Measurements from ENCODE around the gene LINC01488. TPM values are rescaled to one million over a fixed set of nuclear protein-coding genes. Genes with fewer than 3 reads are reported as not detected.

Gene LINC01488
- polyA plus RNA-seq, 1 donor, result 0.09 TPM

GRCh38 chr11:69489031-69489745, 7.7 kb downstream of the LINC01488 start:
- Histone ChIP-seq H3K4me1 (ENCODE audit: control insufficient read depth, insufficient read depth, low read length) (no peaks in the 10 kb centered on the region), H3K27ac (ENCODE audit: low read length) (no peak overlapping the region), H3K27me3 (ENCODE audit: control insufficient read depth, insufficient read depth, low read length) (no peaks in the 10 kb centered on the region), H3K9me3 (ENCODE audit: control insufficient read depth, low read depth, low read length) (no peaks in the 10 kb centered on the region), H3K4me3 (ENCODE audit: low read length) (no peak overlapping the region), H3K36me3 (ENCODE audit: control insufficient read depth, insufficient read depth, low read length) (no peaks in the 10 kb centered on the region)
- no CpG with 5 or more reads among the region's 23 CpGs for WGBS (ENCODE audit: insufficient coverage, low lambda C conversion rate)
- DNase-seq, result no peak

DNA sequence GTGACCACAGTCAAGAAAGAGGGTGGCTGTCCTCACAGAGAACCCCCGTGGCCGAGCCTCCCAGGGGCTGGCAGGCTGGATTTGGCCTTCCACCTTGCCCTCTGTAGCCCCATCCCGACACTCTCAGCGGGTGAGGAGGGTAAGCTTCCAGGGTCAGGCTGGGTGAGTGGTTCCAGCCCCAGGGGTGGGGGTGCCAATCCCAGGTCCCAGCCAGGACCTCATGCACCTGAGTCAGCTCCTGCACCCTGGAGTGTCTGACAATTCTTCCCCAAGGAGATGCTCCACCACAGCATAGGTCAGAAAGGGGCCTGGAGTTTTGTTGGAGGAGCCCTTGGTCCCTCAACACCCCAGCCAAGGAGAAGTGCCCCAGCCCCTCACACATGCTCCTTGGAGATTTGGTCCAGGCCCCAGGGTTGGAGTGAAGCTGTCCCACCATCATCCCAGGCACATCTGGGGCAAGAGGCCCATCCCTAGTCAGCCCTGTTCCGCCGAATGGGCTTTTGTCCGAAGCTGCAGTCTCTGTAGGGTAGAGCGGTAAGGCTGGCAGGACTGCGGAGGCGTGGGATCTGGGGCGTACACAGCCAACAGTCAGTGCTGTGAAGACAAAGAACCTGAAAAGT, 8.4 kb downstream of the LINC01488 start:
- DNase-seq, result no peak
- H3K36me3 ChIP-seq (ENCODE audit: control insufficient read depth, insufficient read depth, low read length), result no peaks in the 10 kb centered on the region
- no peaks in the 10 kb centered on the region for H3K27me3 ChIP-seq (ENCODE audit: control insufficient read depth, insufficient read depth, low read length)
- H3K4me1 ChIP-seq (ENCODE audit: control insufficient read depth, insufficient read depth, low read length), result no peaks in the 10 kb centered on the region
- H3K9me3 ChIP-seq (ENCODE audit: control insufficient read depth, low read depth, low read length), result no peaks in the 10 kb centered on the region
- no peak overlapping the region for H3K4me3 ChIP-seq (ENCODE audit: low read length)
- H3K27ac ChIP-seq (ENCODE audit: low read length), result no peak overlapping the region
- WGBS (ENCODE audit: insufficient coverage, low lambda C conversion rate), result no CpG with 5 or more reads among the region's 11 CpGs

DNA sequence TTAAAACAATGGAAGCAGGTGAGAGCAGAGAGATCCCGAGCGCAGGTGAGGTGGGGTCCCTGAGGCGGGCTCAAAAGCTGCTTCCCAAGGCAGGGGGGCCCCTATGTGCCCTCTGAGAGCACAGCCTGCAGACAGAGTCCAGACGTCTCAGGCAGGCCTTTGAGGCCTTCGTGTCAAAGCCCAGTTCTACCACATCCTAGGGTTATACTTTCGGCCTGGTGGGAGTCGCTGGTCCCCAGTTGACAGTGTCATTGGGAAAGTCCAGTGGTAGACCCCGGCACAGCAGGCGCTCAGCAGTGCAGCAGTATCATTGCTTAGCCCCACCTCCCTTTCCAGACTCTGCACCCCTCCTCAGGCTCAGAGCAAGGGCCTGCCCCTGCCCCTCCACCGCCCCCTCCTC, 9.1 kb downstream of the LINC01488 start:
- no peak overlapping the region for H3K27ac ChIP-seq (ENCODE audit: low read length)
- no peaks in the 10 kb centered on the region for H3K9me3 ChIP-seq (ENCODE audit: control insufficient read depth, low read depth, low read length)
- H3K4me1 ChIP-seq (ENCODE audit: control insufficient read depth, insufficient read depth, low read length), result no peaks in the 10 kb centered on the region
- no peaks in the 10 kb centered on the region for H3K36me3 ChIP-seq (ENCODE audit: control insufficient read depth, insufficient read depth, low read length)
- H3K27me3 ChIP-seq (ENCODE audit: control insufficient read depth, insufficient read depth, low read length), result no peaks in the 10 kb centered on the region
- no peak overlapping the region for H3K4me3 ChIP-seq (ENCODE audit: low read length)
- WGBS (ENCODE audit: insufficient coverage, low lambda C conversion rate), result no CpG with 5 or more reads among the region's 10 CpGs
- no peak for DNase-seq

GRCh38 chr11:69491071-69492031, 9.9 kb downstream of the LINC01488 start:
- Histone ChIP-seq H3K4me3 (ENCODE audit: low read length) (no peak overlapping the region), H3K27ac (ENCODE audit: low read length) (no peak overlapping the region), H3K4me1 (ENCODE audit: control insufficient read depth, insufficient read depth, low read length) (peaks cover under 1% of the 10 kb centered on the region), H3K9me3 (ENCODE audit: control insufficient read depth, low read depth, low read length) (no peaks in the 10 kb centered on the region), H3K36me3 (ENCODE audit: control insufficient read depth, insufficient read depth, low read length) (no peaks in the 10 kb centered on the region), H3K27me3 (ENCODE audit: control insufficient read depth, insufficient read depth, low read length) (no peaks in the 10 kb centered on the region)
- DNase-seq, result no peak
- WGBS (ENCODE audit: insufficient coverage, low lambda C conversion rate), result no CpG with 5 or more reads among the region's 22 CpGs

DNA sequence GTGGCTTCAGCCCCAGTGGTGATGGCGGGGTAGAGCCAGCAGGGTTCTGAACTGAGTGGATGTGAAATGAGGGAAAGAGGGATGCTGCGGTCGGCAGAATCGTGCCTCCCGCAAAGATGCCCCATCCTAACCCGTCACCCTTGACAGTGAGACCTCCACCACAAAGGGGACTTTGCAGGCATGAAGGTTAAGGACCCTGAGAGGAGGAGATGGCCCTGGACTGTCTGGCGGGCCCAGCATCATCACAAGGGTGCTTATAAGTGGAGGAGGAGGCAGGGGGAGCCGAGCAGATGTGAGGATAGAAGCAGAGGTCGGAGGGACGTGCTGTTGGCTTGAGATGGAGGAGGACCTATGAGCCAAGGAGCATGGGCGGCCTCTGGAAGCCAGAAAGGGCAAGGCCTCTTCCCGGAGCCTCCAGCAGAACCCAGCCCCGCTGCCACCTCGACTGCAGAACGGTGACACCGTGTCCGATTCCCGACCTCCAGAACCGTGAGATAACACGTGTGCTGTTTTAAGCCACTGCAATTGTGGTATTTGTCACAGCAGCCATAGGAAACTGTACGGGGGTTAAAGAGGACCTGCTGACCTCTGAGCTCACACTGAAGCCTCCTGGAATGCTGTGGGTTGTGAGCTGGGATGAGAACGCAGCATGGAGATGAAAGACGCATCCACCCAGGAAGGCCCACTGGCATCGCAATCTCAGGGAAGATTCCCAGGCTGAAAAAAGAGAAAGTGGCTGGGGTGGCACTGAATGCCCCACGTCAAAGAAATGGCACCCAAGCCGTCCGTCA, 10.9 kb downstream of the LINC01488 start:
- Histone ChIP-seq H3K36me3 (ENCODE audit: control insufficient read depth, insufficient read depth, low read length) (no peaks in the 10 kb centered on the region), H3K4me3 (ENCODE audit: low read length) (no peak overlapping the region), H3K27ac (ENCODE audit: low read length) (no peak overlapping the region), H3K27me3 (ENCODE audit: control insufficient read depth, insufficient read depth, low read length) (no peaks in the 10 kb centered on the region), H3K9me3 (ENCODE audit: control insufficient read depth, low read depth, low read length) (no peaks in the 10 kb centered on the region), H3K4me1 (ENCODE audit: control insufficient read depth, insufficient read depth, low read length) (peaks cover 11% of the 10 kb centered on the region)
- no CpG with 5 or more reads among the region's 27 CpGs for WGBS (ENCODE audit: insufficient coverage, low lambda C conversion rate)
- no peak for DNase-seq

- no peak for DNase-seq
- no peak overlapping the region for H3K4me3 ChIP-seq (ENCODE audit: low read length)
- H3K4me1 ChIP-seq (ENCODE audit: control insufficient read depth, insufficient read depth, low read length), result peaks cover 21% of the 10 kb centered on the region
- H3K27ac ChIP-seq (ENCODE audit: low read length), result no peak overlapping the region
- H3K36me3 ChIP-seq (ENCODE audit: control insufficient read depth, insufficient read depth, low read length), result no peaks in the 10 kb centered on the region
- H3K9me3 ChIP-seq (ENCODE audit: control insufficient read depth, low read depth, low read length), result no peaks in the 10 kb centered on the region
- WGBS (ENCODE audit: insufficient coverage, low lambda C conversion rate), result 87% methylated on average over 3 of the region's 27 CpGs
- H3K27me3 ChIP-seq (ENCODE audit: control insufficient read depth, insufficient read depth, low read length), result no peaks in the 10 kb centered on the region
Measured at GRCh38 chr11:69493931-69494821, 12.7 kb downstream of the LINC01488 start.

GRCh38 chr11:69494851-69495250, 13.4 kb downstream of the LINC01488 start:
- Histone ChIP-seq H3K9me3 (ENCODE audit: control insufficient read depth, low read depth, low read length) (no peaks in the 10 kb centered on the region), H3K36me3 (ENCODE audit: control insufficient read depth, insufficient read depth, low read length) (no peaks in the 10 kb centered on the region), H3K4me3 (ENCODE audit: low read length) (no peak overlapping the region), H3K4me1 (ENCODE audit: control insufficient read depth, insufficient read depth, low read length) (peaks cover 27% of the 10 kb centered on the region), H3K27me3 (ENCODE audit: control insufficient read depth, insufficient read depth, low read length) (no peaks in the 10 kb centered on the region), H3K27ac (ENCODE audit: low read length) (no peak overlapping the region)
- no peak for DNase-seq
- no CpG with 5 or more reads among the region's 7 CpGs for WGBS (ENCODE audit: insufficient coverage, low lambda C conversion rate)

- Histone ChIP-seq H3K4me3 (ENCODE audit: low read length) (no peak overlapping the region), H3K27ac (ENCODE audit: low read length) (no peak overlapping the region)
Measured at GRCh38 chr11:69495441-69496201, 14.2 kb downstream of the LINC01488 start.

GRCh38 chr11:69496202-69496557, 14.7 kb downstream of the LINC01488 start:
- DNase-seq, result no peak
- no peak overlapping the region for H3K4me3 ChIP-seq (ENCODE audit: low read length)
- no peaks in the 10 kb centered on the region for H3K9me3 ChIP-seq (ENCODE audit: control insufficient read depth, low read depth, low read length)
- peaks cover 38% of the 10 kb centered on the region for H3K4me1 ChIP-seq (ENCODE audit: control insufficient read depth, insufficient read depth, low read length)
- H3K27ac ChIP-seq (ENCODE audit: low read length), result no peak overlapping the region
- no peaks in the 10 kb centered on the region for H3K27me3 ChIP-seq (ENCODE audit: control insufficient read depth, insufficient read depth, low read length)
- WGBS (ENCODE audit: insufficient coverage, low lambda C conversion rate), result no CpG with 5 or more reads among the region's 10 CpGs
- no peaks in the 10 kb centered on the region for H3K36me3 ChIP-seq (ENCODE audit: control insufficient read depth, insufficient read depth, low read length)

More at GRCh38 chr11:69495441-69496201, 14.2 kb downstream of the LINC01488 start:
- WGBS (ENCODE audit: insufficient coverage, low lambda C conversion rate), result 100% methylated on average over 1 of the region's 12 CpGs
- DNase-seq, result no peak
- Histone ChIP-seq H3K9me3 (ENCODE audit: control insufficient read depth, low read depth, low read length) (no peaks in the 10 kb centered on the region), H3K36me3 (ENCODE audit: control insufficient read depth, insufficient read depth, low read length) (no peaks in the 10 kb centered on the region), H3K27me3 (ENCODE audit: control insufficient read depth, insufficient read depth, low read length) (no peaks in the 10 kb centered on the region), H3K4me1 (ENCODE audit: control insufficient read depth, insufficient read depth, low read length) (peaks cover 35% of the 10 kb centered on the region)
